Measurements from ENCODE around the gene YPEL3.
"Not testable (repeated sequence)": the region's sequence is repeated elsewhere in the genome, so short reads cannot be mapped to it uniquely, and the experiment has no call there.

The YPEL3 gene, protein sequence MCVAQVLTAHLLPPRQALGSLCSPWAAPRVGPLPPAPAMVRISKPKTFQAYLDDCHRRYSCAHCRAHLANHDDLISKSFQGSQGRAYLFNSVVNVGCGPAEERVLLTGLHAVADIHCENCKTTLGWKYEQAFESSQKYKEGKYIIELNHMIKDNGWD

GRCh38 chr16:30096105-30096861 lies at the start of gene YPEL3:
Gene YPEL3, minus strand, starts transcription at chr16:30096213. Its CDS starts 731 bp downstream, at chr16:30095482.
- DNase-seq = peak; percentile 76

GRCh38 chr16:30145657-30146056 lies 49.6 kb upstream of the YPEL3 start:
- no peak for DNase-seq

DNA sequence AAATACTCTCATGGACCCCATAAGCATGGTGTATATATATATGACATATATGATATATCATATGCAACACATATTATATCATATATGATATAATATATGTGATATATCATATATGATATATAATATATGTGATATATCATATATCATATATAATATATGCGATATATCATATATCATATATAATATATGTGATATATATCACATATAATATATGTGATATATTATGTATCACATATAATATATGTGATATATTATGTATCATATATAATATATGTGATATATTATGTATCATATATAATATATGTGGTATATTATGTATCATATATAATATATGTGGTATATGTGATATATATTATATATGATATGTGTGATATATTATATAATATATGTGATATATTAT lies 48.9 kb upstream of the YPEL3 start:
- no peak for DNase-seq

GRCh38 chr16:30144017-30144416 lies 48.0 kb upstream of the YPEL3 start:
- DNase-seq = no peak

DNA sequence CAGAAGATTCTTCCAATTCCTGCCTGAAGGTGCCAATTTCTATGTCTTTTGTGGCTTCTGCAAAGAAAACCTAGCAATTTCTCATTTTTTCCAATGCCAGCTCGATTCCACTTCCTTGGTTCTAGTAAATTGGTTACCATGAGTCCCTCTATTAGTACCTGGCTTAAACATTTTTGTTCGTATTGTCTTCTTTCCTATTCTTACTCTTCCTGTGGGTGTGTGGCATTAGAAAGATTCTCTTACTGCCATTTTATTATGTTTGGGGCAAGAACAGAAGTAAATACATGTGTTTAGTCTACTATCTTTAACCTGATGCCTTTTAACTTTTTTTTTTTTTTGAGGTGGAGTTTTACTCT lies 47.3 kb upstream of the YPEL3 start:
- no peak for DNase-seq

DNA sequence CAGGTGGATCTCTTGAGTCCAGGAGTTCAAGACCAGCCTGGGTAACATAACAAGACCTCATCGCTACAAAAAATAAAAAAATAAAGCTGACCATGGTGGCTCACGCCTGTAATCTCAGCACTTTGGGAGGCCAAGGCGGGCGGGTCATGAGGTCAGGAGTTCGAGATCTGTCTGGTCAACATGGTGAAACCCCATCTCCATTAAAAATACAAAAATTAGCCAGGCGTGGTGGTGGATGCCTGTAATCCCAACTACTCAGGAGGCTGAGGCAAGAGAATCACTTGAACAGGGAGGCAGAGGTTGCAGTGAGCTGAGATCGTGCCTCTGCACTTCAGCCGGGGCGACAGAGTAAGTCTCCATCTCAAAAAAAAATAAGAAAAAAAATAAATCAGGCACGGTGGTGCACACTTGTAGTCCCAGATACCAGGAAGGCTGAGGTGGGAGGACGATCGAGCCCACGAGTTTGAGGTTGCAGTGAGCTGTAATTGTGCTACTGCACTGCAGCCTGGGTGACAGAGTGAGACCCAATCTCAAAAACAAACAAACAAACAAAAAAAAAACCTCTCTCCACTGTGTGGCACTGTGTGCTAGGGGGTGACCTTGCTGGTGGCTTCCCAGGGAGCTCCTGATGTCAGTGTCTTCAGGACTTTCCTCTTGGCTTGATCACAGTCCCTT lies 46.8 kb upstream of the YPEL3 start:
- peak; percentile 44 for DNase-seq

DNA sequence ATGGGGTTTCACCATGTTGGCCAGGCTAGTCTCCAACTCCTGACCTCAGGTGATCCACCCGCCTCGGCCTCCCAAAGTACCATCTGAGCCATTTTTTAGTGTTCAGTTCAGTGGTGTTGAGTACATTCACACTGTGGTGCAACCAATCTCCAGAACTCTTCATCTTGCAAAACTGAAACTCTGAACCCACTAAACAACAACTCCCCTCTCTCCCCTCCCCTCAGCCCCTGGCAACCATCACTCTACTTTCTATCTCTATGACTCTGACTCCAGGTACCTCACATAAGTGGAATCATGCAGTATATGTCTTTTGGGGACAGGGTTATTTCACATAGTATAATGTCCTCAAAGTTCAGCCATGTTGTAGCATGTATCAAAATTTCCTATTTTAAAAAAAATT lies 45.7 kb upstream of the YPEL3 start:
- no peak for DNase-seq

DNA sequence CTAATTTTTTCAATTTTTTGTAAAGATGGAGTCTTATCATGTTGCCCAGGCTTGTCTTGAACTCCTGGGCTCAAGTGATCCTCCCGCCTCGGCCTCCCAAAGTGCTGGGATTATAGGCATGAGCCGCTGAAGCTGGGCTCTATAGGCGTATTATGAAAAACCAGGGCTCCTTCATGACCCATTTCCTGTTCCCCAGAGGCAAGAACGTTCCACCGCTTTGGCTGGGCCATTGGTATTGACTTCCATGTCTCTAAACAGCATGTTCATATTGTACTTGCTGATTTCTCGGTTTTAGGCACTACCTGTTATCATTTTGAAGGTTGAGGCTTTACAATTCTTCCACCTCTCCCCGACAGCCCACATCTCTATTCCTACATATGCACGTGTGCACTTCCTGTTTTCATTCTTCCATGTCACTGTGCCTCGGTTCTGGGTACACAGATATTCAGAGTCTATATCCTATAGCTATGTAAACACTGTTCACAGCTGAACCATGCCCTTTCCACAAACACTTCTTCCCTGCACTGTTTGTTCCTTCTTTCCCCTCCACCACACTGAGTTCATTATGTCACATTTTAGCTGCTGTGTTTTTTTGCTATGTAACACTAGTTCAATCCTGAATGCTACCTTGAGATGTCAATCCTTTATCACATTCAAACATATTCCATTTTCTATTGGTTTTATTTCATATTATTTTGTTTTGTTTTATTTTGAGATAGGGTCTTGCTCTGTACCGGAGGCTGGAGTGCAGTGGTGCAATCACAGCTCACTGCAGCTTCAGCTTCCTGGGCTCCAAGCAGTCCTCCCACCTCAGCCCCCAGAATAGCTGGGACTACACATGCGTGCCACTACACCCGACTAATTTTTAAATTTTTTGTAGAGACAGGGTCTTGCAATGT lies 43.8 kb upstream of the YPEL3 start:
- no peak for DNase-seq

GRCh38 chr16:30137897-30138296 lies 41.9 kb upstream of the YPEL3 start:
- DNase-seq = no peak

DNA sequence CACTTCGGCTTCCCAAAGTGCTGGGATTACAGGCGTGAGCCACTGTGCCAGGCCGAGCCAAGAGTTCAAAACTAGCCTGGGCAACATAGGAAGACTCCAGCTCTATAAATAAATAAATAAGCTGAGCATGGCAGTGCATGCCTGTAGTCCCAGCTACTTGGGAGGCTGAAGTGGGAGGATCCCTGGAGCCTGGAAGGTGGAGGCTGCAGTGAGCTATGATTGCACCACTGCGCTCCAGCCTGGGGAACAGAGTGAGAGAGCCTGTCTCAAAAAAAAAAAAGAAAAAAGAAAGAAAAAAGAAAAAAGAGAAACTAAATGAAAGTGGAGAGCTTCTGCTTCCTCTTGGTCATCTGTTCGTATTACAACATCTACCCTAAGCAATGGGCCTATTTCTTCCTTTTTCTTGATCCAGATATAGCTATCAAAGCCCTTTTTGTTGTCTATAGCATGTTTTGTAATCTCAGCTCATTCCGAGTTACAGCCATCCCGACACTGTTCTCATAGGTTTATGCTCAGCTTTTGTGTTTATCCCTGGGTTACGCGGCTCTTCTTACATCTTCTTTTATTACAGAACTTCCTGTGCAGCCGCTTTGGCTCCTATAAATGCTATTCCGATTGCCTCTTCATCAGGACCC lies 41.1 kb upstream of the YPEL3 start:
- no peak for DNase-seq

- DNase-seq = no peak
Observed at GRCh38 chr16:30132591-30132990, 36.6 kb upstream of the YPEL3 start.

DNA sequence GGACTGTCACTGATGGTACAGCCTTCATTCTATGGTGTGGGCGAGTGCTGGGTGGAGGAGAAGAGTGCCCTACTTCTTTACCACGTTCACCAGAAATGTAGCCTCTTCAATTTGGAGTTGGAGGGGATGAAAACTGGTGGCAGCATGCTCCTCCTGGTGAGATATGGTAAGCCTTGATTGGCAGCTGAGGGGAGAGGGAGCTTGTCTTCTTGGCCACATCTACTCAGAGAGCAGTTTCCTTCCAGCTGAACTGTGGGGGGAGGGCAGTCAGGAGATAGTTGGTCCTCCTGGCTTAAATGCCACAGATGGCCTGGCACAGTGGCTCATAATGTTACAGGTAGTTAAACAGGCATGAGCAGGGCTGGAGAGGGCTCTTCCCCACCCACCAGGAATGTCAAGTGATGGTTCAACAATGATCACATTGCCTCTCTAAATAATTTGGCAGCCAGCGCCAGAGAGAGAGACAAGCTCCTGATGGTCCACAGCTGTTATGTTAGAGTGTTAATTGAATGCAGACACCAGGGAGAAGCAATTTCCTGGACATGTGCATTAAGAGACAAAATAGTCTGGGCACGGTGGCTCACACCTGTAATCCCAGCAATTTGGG lies 36.0 kb upstream of the YPEL3 start:
- no peak for DNase-seq

- no peak for DNase-seq
Observed at GRCh38 chr16:30127993-30128392, 32.0 kb upstream of the YPEL3 start.

DNA sequence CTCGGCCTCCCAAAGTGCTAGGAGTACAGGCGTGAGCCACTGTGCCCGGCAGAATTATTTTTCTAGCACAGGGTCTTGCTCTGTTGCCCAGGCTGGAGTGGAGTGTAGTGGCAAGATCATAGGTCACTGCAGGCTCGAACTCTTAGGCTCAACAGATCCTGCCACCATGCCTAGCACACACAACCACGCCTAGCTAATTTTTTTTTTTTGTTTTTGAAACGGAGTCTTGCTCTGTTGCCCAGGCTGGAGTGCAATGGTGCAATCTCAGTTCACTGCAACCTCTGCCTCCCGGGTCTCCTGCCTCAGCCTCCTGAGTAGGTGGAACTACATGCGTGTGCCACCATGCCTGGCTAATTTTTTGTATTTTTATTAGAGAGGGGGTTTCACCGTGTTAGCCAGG lies 29.7 kb upstream of the YPEL3 start:
- not testable (repeated sequence) for DNase-seq

DNA sequence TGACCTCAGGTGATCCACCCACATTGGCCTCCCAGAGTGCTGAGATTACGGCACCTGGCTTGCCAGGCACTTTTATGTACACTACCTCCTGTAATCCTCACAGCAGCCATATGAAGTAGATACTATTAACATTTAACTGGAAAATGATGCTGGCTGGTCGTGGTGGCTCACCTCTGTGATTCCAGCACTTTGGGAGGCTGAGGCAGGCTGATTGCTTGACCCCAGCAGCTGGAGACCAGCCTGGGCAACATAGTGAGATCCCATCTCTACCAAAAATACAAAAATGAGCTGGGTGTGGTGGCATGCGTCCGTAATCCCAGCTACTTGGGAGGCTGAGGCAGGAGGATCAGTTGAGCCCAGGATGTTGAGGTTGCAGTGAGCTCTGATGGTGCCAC lies 29.0 kb upstream of the YPEL3 start:
- DNase-seq = no peak

DNA sequence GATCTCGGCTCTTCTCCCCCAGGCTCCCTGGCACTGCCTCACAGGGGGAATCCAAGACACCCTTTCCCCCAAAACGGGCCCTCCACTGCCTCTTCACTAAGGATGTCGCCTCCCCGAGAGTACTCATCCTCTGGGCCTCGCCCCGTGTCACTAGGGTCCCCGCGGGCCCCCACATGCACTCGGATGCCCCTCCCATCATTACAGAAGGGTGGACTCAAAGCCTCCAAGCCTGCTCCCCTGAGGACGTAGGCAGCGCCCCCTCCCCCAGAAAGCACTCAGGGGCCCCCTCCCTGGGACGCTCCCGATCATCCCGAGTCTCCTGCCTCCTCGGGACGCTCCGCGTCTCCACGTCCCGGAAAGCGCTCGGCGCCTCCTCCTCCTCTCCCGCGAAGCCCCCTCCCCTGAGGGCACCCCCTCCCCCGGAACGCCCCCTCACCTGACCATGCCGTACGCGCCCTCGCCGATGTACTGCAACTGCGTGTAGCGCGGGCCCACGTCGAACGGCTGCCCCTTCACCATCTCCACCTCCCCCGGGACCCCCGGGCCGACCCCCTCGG lies 26.7 kb upstream of the YPEL3 start:
- DNase-seq = no peak

GRCh38 chr16:30121741-30122571 lies 25.9 kb upstream of the YPEL3 start:
- DNase-seq = no peak

GRCh38 chr16:30120340-30121105 lies 24.5 kb upstream of the YPEL3 start:
- DNase-seq = no peak

DNA sequence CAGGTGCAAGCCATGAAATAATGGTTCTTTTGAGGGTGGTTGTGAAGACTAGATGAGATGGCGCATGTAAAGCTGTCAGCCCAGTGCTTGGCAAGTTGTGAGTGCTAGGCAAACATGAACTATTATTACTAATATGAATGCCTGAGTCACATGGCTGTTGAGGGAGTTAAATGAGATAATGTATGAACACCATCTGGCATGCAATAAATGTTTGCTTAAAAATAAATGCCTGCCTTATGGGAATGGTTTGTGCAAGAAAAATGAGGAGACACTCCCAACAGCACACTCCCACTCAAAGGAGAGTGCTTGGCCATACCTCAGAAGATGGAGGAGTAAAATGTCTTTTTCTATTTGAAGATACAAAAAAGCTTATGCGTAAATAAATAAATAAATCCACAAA lies 23.4 kb upstream of the YPEL3 start:
- DNase-seq = no peak

DNA sequence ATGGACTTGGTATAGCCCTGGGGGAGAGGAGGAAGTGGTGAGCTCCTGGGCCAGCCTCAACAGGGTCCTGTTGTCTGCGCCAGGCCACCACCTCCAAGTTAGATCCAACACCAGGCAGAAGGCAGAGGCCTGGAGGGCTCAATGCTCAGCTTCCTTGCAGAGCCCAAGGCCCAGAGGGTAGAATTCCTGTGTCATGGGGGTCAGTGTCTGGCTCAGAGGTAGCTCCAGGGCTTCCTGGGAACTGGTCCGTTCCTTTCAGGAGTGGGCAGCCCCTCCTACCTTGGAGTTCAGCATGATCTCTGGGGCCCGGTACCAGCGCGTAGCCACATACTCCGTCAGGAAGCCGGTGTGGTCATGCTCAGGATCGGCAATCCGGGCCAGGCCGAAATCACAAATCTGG lies 21.8 kb upstream of the YPEL3 start:
- DNase-seq = no peak

All from NK-92 treated with Interleukin-12 subunit alpha and Interleukin-12 subunit beta, amount 100 ng/mL, for 24 hours (cell line).